Neural progenitor cell (in vitro differentiated cells): ENCODE measurements around the gene UGT1A10.

Experiments used
- CTCF ChIP-seq: fragments of 200-600 bp; sonication (generic); IDR thresholded peaks from 2 replicates; pipeline ENCODE4 v1.5.1; 2017; ENCODE audit warnings: antibody characterized with exemption, mild to moderate bottlenecking
- EZH2 ChIP-seq: fragments of 200-600 bp; sonication (generic); IDR thresholded peaks from 2 replicates; pipeline ENCODE4 v1.6.1; 2017; ENCODE audit warnings: antibody characterized with exemption, mild to moderate bottlenecking, moderate library complexity
- EZH2phosphoT487 ChIP-seq: fragments of 200-600 bp; sonication (generic); IDR thresholded peaks from 2 replicates; pipeline ENCODE4 v1.6.1; 2017; ENCODE audit warnings: antibody characterized with exemption

DNA sequence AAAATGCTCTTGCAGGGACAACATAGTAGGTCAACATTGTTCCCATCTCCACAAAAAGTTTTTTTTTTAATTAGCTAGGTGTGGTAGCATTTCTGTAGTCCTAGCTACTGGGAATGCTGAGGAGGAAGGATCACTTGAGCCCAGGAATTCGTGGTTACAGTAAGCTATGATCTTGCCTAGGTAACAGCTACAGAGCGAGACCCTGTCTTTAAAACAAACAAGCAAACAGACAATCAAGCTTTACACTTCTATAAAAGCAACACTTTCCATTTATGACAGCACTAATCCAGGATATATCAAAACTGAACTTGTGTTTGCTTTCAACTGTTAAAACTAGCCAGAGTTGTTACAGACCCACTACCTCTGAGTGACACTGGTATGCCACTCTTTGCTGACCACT lies 104.6 kb downstream of the UGT1A10 start:
- TF ChIP-seq CTCF (no peak), EZH2 (no peak), EZH2phosphoT487 (no peak)
